Ovary (tissue), 9 donors: ENCODE data around the gene CPZ. TPM values are rescaled to one million over a fixed set of nuclear protein-coding genes. Genes with fewer than 3 reads are reported as not detected.

Experiments
- DNase-seq, 5 donors: peaks; one replicate each; pipeline ENCODE4 v3.0.0-alpha.2; 2019 to 2020
- H3K27ac ChIP-seq, 2 donors: fragments of 200-600 bp; one replicate each; pipeline versions ENCODE4 v1.5.1 to v1.8.0; 2019 to 2022
- H3K27me3 ChIP-seq: fragments of 200-600 bp; one replicate; pipeline ENCODE4 v1.8.0; 2022
- H3K36me3 ChIP-seq: fragments of 200-600 bp; sonication (generic); one replicate; pipeline ENCODE4 v1.5.1; 2019
- H3K4me1 ChIP-seq: one replicate; pipeline ENCODE4 v1.8.1; 2013; ENCODE audit warnings: mild to moderate bottlenecking, moderate library complexity; ENCODE audit not compliant: insufficient read depth
- H3K4me3 ChIP-seq: fragments of 200-600 bp; sonication (generic); one replicate; pipeline ENCODE4 v1.5.1; 2017
- H3K9me3 ChIP-seq, 2 donors: fragments of 200-600 bp in 1 of 2; sonication (generic) in 1 of 2; one replicate each; pipeline versions ENCODE4 v1.5.1 to v1.8.1; 2013 to 2019; ENCODE audit warnings: mild to moderate bottlenecking in 1 of 2, moderate library complexity in 1 of 2
- EP300 ChIP-seq: sonication (generic); formaldehyde crosslinking; IDR thresholded peaks from one replicate; pipeline ENCODE4 v1.6.1; 2017; ENCODE audit warnings: antibody characterized with exemption
- POLR2A ChIP-seq: fragments of 450-650 bp; IDR thresholded peaks from one replicate; pipeline ENCODE4 v1.6.1; 2017; ENCODE audit warnings: antibody characterized with exemption, mild to moderate bottlenecking, moderate library complexity
- WGBS, 3 donors: extraction: QIAGEN DNeasy Blood & Tissue Kit in 1 of 3; methylation state at CpG; one replicate each; pipeline versions ENCODE4 v1.1.5 to v1.1.7; 2013 to 2017; 5-methylcytosine and 5-hydroxymethylcytosine counted together
- intact Hi-C, 4 donors: fragments of 100-400 bp; cut with DNase I; formaldehyde crosslinking; loops; one replicate each; pipeline versions ENCODE4 v1.11.0 to v1.15.1; 2022 to 2023
- polyA plus RNA-seq, 2 donors: library from polyadenylated mRNA; stranded (reverse); fragments of 200-250 nt in 1 of 2; fragments of 350-450 nt in 1 of 2; fragmentation: Illumina TruSeq in 1 of 2; extraction: RNeasy Lipid Tissue Mini Kit (QIAGEN cat#74804) in 1 of 2; gene quantifications; one replicate each; pipeline ENCODE4 v1.2.3, GENCODE V29; 2013 to 2014
- total RNA-seq, 7 donors: library from RNA; depleted of rRNA in 2 of 7; stranded (reverse); fragments of >200 nt in 2 of 7; fragmentation: NEBNext Ultra II Directional in 3 of 7; extraction: Animal tissue kit (Norgen Biotek cat#: 25700) in 3 of 7; gene quantifications; one replicate each; pipeline versions ENCODE4 v1.1.0 to v1.2.4, GENCODE V29; 2016 to 2023
- TF ChIP-seq, protein P1 (sequence below), 3 donors: fragments of 450-650 bp in 2 of 3; fragments of 200-600 bp in 1 of 3; IDR thresholded peaks; one replicate each; pipeline versions ENCODE4 v1.5.1 to v1.8.0; 2016 to 2022; ENCODE audit warnings: antibody characterized with exemption in 3 of 3, mild to moderate bottlenecking in 1 of 3
- donor health status: DM: no; HTN: no; CAD: no; lungs with moderate emphysema.
- donor health status: DM: no; HTN: no; CAD: no.
- donor health status: Bipolar disorder and iron deficiency.
- donor health status: DM: yes; HTN: yes; CAD: no.
- donor health status: DM: no; HTN: no; CAD: no.
- donor health status: DM: yes; HTN: yes; CAD: no.

The CPZ gene
- total and polyA plus RNA-seq, 9 donors: 51.0 to 212 (median 129) TPM

- TF ChIP-seq POLR2A (no peak), EP300 (no peak)
- TF ChIP-seq, protein P1, sequence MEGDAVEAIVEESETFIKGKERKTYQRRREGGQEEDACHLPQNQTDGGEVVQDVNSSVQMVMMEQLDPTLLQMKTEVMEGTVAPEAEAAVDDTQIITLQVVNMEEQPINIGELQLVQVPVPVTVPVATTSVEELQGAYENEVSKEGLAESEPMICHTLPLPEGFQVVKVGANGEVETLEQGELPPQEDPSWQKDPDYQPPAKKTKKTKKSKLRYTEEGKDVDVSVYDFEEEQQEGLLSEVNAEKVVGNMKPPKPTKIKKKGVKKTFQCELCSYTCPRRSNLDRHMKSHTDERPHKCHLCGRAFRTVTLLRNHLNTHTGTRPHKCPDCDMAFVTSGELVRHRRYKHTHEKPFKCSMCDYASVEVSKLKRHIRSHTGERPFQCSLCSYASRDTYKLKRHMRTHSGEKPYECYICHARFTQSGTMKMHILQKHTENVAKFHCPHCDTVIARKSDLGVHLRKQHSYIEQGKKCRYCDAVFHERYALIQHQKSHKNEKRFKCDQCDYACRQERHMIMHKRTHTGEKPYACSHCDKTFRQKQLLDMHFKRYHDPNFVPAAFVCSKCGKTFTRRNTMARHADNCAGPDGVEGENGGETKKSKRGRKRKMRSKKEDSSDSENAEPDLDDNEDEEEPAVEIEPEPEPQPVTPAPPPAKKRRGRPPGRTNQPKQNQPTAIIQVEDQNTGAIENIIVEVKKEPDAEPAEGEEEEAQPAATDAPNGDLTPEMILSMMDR (IDR thresholded peaks at IDR 0.05): no peak
- H3K27me3 ChIP-seq: no peaks in the 10 kb centered on the region
- no peak overlapping the region for H3K27ac ChIP-seq
- intact Hi-C loops: loop anchor here in 2 of 4 donors (5.0 to 10.0 kb wide), 2 partner anchors 357 to 359 kb away; no protein-coding TSS in a partner anchor
- H3K36me3 ChIP-seq: no peaks in the 10 kb centered on the region
- 79 to 88% (median 82%) methylated on average over 21 to 22 of the region's 22 CpGs for WGBS, 3 donors
- no peak overlapping the region for H3K4me3 ChIP-seq
- peaks cover 5% of the 10 kb centered on the region for H3K4me1 ChIP-seq
- no peak for DNase-seq
- H3K9me3 ChIP-seq: no peaks in the 10 kb centered on the region
Measured at GRCh38 chr4:8603931-8604330, 11.4 kb downstream of the CPZ start.

- intact Hi-C loops: loop anchor here in 1 of 4 donors (10.0 kb wide), 1 partner anchor 360 kb away; no protein-coding TSS in a partner anchor
- TF ChIP-seq EP300 (no peak), POLR2A (no peak)
- TF ChIP-seq, protein P1 (IDR thresholded peaks at IDR 0.05): no peak
- Histone ChIP-seq H3K9me3 (no peaks in the 10 kb centered on the region), H3K4me1 (no peaks in the 10 kb centered on the region), H3K27ac (no peak overlapping the region), H3K27me3 (no peaks in the 10 kb centered on the region), H3K4me3 (no peak overlapping the region), H3K36me3 (no peaks in the 10 kb centered on the region)
- DNase-seq: no peak
- WGBS, 3 donors: 95 to 96% (median 95%) methylated on average over 1 of the region's 1 CpG
Measured at GRCh38 chr4:8605289-8605688, 12.7 kb downstream of the CPZ start.

GRCh38 chr4:8606476-8606875 is 13.9 kb downstream of the CPZ start:
- H3K36me3 ChIP-seq: no peaks in the 10 kb centered on the region
- DNase-seq: no peak
- H3K4me3 ChIP-seq: no peak overlapping the region
- no peaks in the 10 kb centered on the region for H3K27me3 ChIP-seq
- 60 to 69% (median 62%) methylated on average over 25 to 26 of the region's 26 CpGs for WGBS, 3 donors
- H3K27ac ChIP-seq: no peak overlapping the region
- TF ChIP-seq, protein P1 (IDR thresholded peaks at IDR 0.05): no peak
- TF ChIP-seq POLR2A (no peak), EP300 (no peak)
- intact Hi-C loops: loop anchor here in 1 of 4 donors (10.0 kb wide), 1 partner anchor 362 kb away; no protein-coding TSS in a partner anchor
- no peaks in the 10 kb centered on the region for H3K4me1 ChIP-seq
- H3K9me3 ChIP-seq: no peaks in the 10 kb centered on the region

DNA sequence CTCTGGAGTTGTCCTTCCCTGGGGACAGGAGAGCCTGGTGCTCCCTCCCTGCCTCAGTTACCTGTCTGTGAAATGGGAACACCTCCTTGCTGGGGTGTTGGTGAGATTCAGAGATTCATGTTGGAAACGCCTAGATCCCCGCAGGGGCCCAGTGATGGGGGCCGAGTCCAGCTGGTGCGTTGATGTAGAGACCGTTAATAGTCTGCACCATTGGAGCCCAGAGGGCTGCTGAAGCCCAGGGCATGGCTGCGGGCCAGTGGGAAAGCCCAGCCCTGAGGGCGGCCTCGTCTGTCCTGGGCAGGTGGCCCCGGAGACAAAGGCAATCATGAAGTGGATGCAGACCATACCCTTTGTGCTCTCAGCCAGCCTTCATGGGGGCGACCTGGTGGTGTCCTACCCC is 14.4 kb downstream of the CPZ start:
- intact Hi-C loops: loop anchor here in 1 of 4 donors (10.0 kb wide), 1 partner anchor 362 kb away; no protein-coding TSS in a partner anchor

More for the DNA sequence above, 14.4 kb downstream of the CPZ start:
- Histone ChIP-seq H3K36me3 (no peaks in the 10 kb centered on the region), H3K4me1 (no peaks in the 10 kb centered on the region), H3K4me3 (no peak overlapping the region), H3K27ac (peak overlapping the region in 1 of 2 donors; percentile 10), H3K9me3 (no peaks in the 10 kb centered on the region), H3K27me3 (no peaks in the 10 kb centered on the region)
- DNase-seq: no peak
- no peak for TF ChIP-seq EP300
- TF ChIP-seq, protein P1 (IDR thresholded peaks at IDR 0.05): no peak
- TF ChIP-seq POLR2A: no peak
- 72 to 78% (median 74%) methylated on average over 10 of the region's 10 CpGs for WGBS, 3 donors
